Osteocyte (in vitro differentiated cells): Measurements from ENCODE around the gene SLC51A. TPM values are rescaled to one million over a fixed set of nuclear protein-coding genes. Genes with fewer than 3 reads are reported as not detected.

ENCODE experiments used
- DNase-seq: peaks from one replicate; pipeline ENCODE4 v3.0.0; 2021; ENCODE audit warnings: mixed read lengths; ENCODE audit not compliant: unreplicated experiment; ENCODE audit errors: extremely low spot score
- H3K27ac Mint-ChIP-seq: one replicate; pipeline ENCODE4 v1.8.0; 2021; ENCODE audit warnings: mild to moderate bottlenecking, mixed read lengths; ENCODE audit not compliant: unreplicated experiment
- H3K27me3 Mint-ChIP-seq: one replicate; pipeline ENCODE4 v1.8.0; 2021; ENCODE audit warnings: mixed read lengths; ENCODE audit not compliant: unreplicated experiment
- H3K36me3 Mint-ChIP-seq: one replicate; pipeline ENCODE4 v1.8.0; 2021; ENCODE audit warnings: mixed read lengths; ENCODE audit not compliant: unreplicated experiment
- H3K4me1 Mint-ChIP-seq: one replicate; pipeline ENCODE4 v1.8.0; 2021; ENCODE audit warnings: mixed read lengths; ENCODE audit not compliant: unreplicated experiment
- H3K4me3 Mint-ChIP-seq: one replicate; pipeline ENCODE4 v1.8.0; 2021; ENCODE audit warnings: mild to moderate bottlenecking, moderate library complexity, mixed read lengths; ENCODE audit not compliant: unreplicated experiment
- H3K9me3 Mint-ChIP-seq: one replicate; pipeline ENCODE4 v1.8.0; 2021; ENCODE audit warnings: mixed read lengths; ENCODE audit not compliant: unreplicated experiment
- CTCF ChIP-seq: fragments of 200-600 bp; sonication (generic); IDR thresholded peaks from 2 replicates; pipeline ENCODE4 v1.5.0; 2021; ENCODE audit warnings: antibody characterized with exemption, mild to moderate bottlenecking, moderate library complexity
- total RNA-seq: library from RNA; stranded (reverse); gene quantifications from 2 replicates; pipeline ENCODE4 v1.2.1, GENCODE V29; 2021

SLC51A gene
- total RNA-seq, 1 donor from 2014 or later: not detected

- H3K4me1 Mint-ChIP-seq: peaks cover 19% of the 10 kb centered on the region
- no peak overlapping the region for H3K27ac Mint-ChIP-seq
- no peak for TF ChIP-seq CTCF
- DNase-seq: no peak
- no peaks in the 10 kb centered on the region for H3K27me3 Mint-ChIP-seq
- H3K9me3 Mint-ChIP-seq: no peaks in the 10 kb centered on the region
- H3K36me3 Mint-ChIP-seq: no peaks in the 10 kb centered on the region
- H3K4me3 Mint-ChIP-seq: no peak overlapping the region
These were observed 4.7 kb downstream of the SLC51A start for GRCh38 chr3:196220991-196221390.

- Mint-ChIP-seq H3K27ac (no peak overlapping the region), H3K4me3 (no peak overlapping the region), H3K27me3 (no peaks in the 10 kb centered on the region), H3K36me3 (no peaks in the 10 kb centered on the region), H3K4me1 (peaks cover 18% of the 10 kb centered on the region), H3K9me3 (no peaks in the 10 kb centered on the region)
- no peak for TF ChIP-seq CTCF
- DNase-seq: no peak
These were observed 6.7 kb downstream of the SLC51A start for GRCh38 chr3:196222876-196223595.

GRCh38 chr3:196225086-196225485 is 8.8 kb downstream of the SLC51A start:
- no peak for DNase-seq
- H3K27ac Mint-ChIP-seq: no peak overlapping the region

GRCh38 chr3:196225763-196226364 is 9.5 kb downstream of the SLC51A start:
- Mint-ChIP-seq H3K36me3 (no peaks in the 10 kb centered on the region), H3K27ac (no peak overlapping the region), H3K4me3 (no peak overlapping the region), H3K9me3 (no peaks in the 10 kb centered on the region), H3K4me1 (peaks cover 11% of the 10 kb centered on the region), H3K27me3 (no peaks in the 10 kb centered on the region)
- no peak for DNase-seq
- no peak for TF ChIP-seq CTCF

More at GRCh38 chr3:196225086-196225485, 8.8 kb downstream of the SLC51A start:
- no peak for TF ChIP-seq CTCF
- no peaks in the 10 kb centered on the region for H3K36me3 Mint-ChIP-seq
- no peak overlapping the region for H3K4me3 Mint-ChIP-seq
- H3K27me3 Mint-ChIP-seq: no peaks in the 10 kb centered on the region
- H3K4me1 Mint-ChIP-seq: peaks cover 8% of the 10 kb centered on the region
- H3K9me3 Mint-ChIP-seq: no peaks in the 10 kb centered on the region

GRCh38 chr3:196227121-196227561 is 10.8 kb downstream of the SLC51A start:
- Mint-ChIP-seq H3K36me3 (peaks cover 4% of the 10 kb centered on the region), H3K27me3 (no peaks in the 10 kb centered on the region), H3K4me3 (no peak overlapping the region), H3K27ac (no peak overlapping the region), H3K4me1 (peaks cover 11% of the 10 kb centered on the region), H3K9me3 (no peaks in the 10 kb centered on the region)
- no peak for TF ChIP-seq CTCF
- DNase-seq: no peak
